UCSD-AML1 (cell line): ENCODE measurements around the gene MEF2C.
A peak's percentile ranks its signal among the peaks of the same experiment; 100 is the strongest.

ENCODE experiments used
- DNase-seq: peaks from one replicate; lab custom pipeline; 2025; ENCODE audit not compliant: unreplicated experiment; lab: John Stamatoyannopoulos, UW

MEF2C gene

DNA sequence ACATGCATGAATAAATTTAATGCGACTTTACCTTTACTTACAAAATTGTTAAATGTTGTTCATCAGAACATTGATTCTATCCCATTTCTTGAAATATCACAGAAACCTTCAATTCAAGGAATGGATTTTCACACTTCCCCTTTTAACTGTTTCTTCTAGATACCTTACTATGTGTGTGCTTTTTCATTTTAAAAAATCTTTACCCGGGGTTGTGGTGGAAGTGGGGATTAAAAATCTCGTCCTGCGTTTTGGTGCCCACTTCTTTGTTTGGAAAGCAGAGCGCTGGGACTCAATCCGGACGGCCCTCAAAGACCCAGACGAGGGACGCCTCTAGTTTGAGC is 5.8 kb upstream of the MEF2C start:
- DNase-seq = no peak

DNA sequence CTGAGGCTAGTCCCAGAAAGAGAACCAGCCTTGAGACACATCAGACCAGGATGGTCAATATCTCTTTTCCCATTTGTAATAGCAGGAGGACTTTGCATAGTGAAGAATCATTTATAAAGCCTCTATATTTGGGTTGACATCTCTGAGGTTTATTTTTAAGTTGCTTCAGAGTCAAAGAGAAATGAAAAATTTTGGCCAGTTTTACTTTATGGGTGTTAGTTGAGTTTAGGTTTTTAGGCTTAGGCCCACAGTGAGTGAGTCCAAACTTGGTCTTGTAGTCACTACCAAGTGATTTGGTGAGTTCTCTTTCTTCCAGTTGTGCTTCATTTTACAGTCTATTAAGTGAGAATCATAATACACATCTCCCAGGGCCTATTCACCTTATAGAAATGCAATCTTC is 5.3 kb upstream of the MEF2C start:
- DNase-seq = no peak

DNA sequence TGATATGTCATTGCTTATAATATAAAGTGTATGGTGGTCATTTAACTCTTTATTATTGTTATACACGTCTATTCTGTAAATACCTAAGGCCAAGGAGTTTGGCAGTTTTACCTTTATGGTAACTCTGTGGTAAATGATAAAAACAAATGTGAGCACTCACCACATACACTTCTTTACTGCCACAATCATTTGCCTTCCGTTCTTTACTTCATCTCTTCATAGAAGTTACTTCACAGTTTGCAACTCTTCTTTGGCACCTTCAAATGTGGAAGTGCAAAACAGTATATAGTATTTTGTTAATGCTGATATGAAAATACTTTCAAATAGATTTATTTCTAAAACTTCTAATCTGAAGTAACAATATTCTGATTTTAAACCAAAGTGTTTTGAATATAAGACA is 4.4 kb upstream of the MEF2C start:
- no peak for DNase-seq

DNA sequence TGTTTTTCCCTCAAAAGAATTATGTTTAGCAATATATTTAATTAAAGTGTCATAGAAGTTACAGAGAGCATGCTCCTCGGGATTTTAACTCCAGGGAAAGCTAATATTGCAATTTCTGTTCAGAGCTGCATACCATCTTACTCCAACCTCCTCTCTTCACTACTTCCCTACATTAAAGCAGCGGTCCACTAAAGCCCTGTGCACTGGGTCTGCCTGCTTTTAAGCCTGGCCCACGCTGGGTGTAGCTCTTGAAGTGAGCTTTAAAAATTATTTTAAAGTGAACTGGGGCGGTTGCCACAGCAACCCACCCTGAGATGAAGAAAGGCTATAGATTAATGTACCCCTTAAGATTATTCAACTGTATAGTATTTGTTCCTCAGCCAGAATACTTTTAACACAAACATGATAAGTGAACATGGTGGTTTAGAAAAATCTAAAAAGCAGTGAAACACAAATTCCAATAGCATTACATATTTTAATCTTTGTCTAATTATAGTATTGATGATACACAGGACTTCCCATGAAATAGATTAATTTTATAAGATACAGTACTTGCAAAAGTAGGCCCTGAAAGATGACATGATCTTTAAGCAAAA is 3.9 kb upstream of the MEF2C start:
- DNase-seq = peak; percentile 49

DNA sequence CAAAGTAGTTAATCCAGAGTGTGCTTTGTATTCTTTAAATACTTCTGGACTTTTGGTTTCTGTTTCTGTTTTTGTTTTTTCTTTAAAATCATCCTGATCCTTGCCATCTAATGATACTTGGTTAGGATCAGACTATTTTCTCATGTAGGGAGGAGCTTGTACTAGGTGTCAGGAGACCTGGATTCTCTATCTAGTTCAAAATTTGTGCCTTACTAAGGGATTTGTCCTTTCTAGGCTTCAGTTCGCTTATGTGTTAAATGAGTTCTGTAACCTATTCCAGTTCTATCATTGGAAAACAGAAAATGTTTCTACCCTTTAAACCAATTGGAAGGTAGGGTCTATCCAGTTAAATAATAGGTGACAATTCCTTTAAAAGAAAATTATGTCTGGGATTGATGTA is 3.3 kb upstream of the MEF2C start:
- DNase-seq = no peak

DNA sequence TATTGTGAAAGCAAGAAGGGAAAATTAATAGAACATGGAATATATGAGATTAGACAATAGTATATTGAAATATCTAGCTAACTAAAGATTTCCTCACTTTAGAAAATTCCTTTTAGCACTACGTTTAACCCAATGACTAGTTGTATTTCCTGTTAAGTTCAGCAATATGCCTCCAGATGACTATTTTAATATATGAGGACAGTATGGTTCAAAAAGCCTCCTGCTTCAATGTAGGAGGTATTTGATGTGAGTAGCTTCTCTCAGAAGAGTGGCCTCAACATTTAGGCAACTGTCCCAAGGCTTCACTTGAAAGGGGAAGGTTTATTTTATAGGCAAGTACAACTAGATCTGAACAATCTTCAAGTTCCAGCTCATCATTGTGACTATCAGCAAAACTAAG is 2.0 kb upstream of the MEF2C start:
- no peak for DNase-seq

DNA sequence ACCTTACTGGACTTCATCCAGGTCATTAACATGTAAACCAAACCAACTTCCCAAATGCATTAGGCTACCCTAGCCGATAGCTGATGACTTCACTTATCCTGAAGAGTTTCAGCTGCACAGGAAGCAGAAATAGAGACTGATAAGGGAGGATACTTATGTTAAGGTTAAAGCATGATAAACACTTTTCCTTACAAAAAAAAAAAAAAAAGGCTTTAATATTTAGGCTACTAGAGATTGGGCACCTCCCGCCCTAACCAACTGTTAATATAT is 1.6 kb upstream of the MEF2C start:
- DNase-seq = no peak

DNA sequence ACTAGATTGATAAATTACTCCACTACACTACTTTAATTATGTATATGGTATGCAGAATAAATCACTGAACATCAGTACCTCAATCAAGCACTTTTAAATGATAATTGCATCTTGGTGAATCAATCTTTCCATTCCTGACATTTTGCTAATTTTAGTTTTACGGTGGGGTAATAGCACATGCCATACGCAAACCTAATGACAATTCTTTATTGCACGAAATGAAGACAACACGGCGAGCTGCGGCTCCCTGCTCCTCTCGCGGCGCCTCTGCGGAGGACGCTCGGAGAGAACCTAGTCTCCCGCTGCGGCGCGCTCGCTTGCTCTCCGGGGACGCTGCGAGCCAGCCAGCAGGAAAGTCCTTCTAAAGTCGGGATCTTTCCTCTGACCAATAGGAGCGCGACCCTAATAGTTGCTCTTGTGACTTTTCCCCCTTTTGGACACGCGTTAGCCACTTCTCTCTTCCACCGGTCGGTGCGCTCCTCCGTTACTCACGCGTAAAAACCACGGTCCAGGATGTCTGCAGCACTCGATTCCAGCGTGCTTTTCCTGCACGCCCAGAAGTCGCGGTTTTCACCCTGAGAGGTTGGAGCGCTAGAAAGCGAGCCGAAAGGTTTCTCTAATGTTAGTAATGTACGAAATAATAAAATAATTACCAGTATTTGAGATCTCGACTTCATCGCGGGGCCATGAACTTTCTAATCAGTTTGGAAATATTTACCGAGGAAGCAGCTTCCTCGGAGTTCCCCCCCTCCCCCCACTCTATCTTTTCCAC is 1.0 kb upstream of the MEF2C start:
- DNase-seq = peak; percentile 83

DNA sequence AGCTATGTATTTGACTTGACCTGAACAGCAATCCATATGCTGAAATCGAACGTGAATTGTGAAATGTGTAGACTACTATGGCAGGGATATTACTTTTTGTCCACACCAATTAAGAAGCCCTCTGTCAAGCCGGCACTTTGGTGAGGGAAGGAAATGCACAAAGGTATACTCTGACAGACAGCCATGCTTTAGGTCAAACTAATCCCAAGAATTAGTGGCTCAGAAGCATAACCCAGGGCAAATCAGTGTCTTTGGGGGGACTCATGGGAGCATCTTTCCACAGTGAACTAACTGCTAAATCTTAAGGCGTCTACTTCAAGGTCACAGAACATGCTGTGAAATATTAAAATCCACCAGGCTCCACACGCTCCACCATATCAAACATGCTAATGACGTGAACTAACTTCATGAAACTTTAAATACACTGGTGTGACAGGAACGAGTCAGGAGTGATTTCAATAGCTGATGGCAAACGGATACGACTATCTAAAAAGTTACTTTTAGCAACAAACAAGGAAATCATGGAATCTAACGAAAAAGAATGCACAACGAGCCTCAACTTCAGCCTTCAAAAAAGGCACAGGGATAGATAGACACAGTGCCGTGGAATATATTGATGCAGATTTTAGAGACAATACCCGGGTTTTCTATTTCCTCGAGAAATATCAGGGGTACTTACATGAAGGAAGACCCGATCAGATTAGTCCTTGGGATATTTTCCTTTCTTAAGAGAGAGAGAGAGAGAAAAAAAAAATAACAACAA is 527 bp downstream of the MEF2C start:
- peak; percentile 7 for DNase-seq

DNA sequence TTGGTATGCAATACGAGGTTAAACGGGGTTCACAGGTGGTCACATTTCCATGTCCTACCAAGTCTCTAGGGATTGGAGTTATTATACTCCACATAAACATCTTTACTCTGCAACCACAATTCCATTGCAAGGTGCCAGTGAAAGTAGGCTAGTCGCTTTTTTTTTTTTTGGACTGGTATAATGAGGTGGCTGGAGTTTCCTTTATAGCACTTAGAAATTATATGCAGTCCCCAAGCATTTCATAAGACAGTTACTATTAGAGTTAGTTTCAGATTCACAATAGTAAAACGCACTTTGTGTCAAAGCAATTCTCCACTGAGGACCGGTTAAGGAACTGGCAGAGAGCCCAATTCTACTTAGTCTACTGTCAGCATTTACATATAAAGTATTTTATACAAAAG is 1.4 kb downstream of the MEF2C start:
- DNase-seq = no peak

DNA sequence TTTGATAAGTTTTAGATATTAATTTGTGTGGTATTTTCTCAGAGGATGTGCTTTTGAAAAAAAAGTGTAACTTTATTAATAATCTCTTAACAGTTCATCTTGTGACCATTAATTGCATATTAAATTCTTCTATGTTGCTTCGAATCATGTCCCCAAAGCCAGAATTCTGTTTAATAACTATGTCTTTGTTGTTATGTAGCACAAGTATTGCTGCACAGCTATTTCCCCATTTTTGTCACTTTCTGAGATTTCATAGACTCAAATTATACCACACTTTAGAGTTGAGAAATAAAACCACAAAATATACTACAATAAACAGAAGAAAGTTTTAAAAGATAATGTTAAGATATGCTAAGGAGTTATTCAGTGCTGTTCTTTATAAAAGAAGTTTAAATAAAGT is 2.8 kb downstream of the MEF2C start:
- no peak for DNase-seq

DNA sequence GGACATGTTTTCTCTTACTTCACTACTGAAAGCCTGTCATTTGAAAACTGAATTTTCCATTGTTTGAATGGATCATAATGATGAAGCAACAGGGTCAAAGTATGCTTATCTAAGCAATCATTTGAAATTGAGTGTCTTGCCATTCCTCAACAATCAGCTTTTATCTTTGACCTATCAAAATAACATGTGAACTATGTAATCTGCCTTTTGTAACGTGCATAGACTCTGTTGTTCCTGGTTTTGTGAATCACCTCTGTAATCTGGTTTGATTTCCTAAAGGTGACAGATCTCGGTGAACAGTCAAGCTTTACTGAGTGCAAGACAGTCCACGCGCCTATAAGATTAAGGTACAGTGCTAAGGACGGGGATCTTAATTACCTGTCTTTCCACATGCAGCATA is 3.3 kb downstream of the MEF2C start:
- DNase-seq = no peak

DNA sequence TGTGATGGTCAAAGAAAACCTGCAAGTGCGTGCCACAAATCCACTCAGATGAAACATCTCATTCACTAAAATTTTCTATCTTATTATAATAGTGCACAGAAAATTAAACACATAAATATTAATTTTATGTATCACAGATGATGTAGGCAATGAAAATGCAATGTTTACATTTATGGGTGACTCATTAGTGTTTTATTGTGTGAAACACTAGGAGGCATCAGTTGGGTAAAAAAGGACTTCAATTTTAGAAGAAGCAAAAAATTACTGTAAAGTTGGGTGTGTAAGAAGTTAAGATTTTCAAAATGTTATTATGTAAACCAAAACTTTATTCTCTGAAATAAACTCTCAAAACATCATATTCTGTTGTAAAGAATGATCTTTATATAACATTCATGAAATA is 4.0 kb downstream of the MEF2C start:
- DNase-seq = no peak

DNA sequence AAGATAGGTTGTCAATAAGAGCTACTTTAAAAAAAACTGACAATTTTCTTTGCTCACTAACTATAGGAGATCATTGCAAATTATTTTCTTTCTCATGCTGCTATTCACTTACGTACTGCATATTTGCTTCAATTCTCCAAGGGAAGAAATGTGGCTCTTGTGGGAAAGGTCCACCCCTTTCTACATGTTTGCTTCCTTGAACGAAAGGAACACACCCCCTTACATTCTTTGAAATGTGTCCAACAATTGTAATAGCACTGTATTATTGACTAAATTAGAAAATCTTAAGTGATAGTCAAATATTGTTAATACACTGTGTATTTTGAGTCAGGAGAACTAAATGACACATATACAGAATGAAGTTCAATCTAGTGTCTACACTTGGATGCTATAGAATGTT is 5.2 kb downstream of the MEF2C start:
- DNase-seq = no peak

DNA sequence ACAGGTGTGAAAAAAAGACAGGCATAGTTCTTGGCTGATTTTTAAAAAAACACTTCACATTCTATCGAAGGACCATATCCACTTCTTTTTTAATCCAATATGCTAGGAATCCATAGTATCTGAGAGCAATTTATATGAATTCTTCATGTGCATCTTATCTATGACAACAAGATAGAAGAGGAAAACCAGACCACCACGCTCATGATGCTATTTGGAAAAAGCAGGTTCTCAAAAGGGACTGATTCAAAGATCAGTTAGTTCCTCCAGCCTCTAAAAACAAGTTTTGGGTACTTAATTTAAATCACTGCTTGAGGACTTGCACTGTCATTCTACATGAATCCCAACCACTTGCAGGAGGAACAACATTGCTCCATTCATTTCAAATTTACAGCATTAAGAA is 6.3 kb downstream of the MEF2C start:
- no peak for DNase-seq

DNA sequence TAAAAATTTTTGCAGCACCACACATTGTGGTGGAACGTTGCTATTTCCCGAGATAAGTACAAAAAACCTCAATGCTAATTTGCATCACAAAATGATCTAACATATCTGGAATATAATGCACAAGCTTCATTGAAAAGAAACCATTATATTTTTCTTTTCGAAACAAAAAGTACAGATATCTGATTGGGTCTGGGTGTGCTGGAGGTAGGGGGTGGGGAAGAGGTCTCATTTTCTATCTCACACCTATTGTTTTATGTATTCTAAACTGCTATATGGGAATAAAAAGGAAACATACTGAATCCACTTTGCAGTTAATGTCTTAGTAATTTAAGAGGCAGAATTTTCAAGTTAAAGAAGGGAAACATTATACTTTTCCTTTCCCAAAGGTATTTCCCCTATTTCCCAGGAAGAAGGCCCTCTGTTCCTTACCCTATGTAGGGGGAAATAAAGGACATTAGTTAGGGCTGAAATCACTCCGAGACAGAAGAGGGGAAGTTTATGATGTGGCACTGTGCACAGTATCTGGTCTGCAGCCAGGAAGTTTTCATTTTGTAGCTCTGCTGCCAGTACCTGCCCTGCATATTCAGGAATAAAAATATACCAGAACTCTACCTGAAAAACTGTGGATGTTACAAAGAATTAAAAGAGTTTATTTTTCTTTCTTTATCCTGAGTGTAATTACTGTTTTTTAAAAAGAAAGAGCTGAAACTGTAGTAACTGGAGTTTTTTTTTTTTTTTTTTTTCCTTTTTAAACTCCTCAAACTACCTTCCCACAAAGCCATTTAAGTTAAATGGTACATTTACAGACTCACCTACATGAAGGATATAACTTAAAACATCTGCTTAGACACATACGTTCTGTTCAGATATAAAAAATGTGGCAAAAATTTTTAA is 7.4 kb downstream of the MEF2C start:
- peak; percentile 4 for DNase-seq

DNA sequence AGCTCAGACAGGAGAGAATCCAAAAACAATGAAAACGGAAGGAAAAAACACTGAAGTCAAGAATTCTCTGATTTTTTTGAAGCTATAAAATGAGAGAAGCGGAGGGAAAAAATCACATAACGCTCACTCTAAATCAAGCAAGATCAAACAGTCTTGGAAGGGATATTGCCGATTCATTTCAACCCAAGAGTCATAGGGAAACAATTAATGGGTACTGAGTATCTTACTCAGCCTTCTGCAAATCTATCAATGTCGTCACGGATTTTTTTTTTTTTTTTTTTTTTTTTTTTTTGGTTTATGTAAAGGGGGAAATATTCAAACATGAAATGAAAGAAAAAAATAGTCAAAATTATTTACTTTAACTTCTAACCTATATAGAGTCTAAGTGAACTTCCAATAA is 9.5 kb downstream of the MEF2C start:
- no peak for DNase-seq

DNA sequence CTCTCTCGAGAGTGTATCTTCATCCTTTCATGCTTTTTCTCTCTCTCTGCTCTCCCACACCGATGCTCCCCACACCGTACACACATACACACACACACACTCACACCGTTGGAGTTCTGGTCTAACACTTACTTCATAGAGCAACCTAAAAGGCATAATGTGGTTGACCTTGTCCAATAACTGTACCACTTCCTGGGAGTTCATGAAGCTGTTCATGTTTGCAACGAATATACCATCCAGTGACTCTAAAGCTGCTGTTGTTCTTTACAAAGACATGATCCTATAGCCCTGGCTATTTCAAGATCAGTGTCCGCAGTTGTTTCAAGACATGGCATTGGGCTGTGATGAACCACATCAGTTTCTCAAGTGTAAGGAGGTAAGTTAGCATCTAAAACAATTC is 10.0 kb downstream of the MEF2C start:
- no peak for DNase-seq

DNA sequence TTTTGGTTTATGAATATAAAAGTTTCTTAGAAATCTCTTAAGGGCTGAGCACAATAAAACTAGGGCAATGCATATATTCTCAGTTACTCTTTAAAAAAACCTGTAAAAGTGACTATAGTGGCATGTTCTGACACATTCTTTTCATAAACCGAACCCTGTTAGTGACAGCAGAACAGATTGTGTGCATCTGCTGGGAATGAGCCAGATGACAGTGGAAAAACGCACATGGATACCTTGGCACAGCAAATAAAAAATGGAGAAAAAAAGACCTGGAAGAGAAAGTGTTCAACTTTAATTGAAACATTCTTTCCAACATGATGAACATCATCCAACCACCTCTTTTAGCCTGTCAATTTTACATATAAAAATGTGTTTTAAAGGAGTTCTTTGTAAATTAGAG is 12.7 kb downstream of the MEF2C start:
- no peak for DNase-seq

DNA sequence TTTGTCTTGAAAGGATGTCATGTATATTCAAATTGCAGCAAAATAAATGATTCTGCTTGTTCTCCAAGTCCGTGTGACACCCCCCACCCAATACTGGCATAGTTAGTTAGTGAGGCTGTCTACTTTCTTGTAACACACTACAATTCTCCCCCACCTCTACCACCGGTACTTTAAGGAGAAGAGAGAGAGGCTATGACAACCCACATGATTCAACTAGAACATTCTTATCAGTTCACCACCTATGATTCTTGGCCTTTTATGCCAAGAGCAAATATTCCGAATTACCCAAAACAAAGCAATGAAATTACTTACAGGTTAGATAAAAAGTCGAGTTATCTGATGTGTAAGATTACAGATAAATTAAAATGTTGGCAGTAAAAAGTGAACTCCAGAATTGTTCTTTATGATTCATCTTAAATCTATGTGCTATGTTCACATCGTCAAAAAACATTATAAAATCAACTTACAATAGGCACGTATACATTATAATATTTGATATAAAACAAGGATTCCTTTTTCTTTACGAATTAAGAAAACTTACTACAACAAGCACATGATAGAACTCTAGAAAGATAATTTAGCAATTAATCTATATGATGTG is 14.4 kb downstream of the MEF2C start:
- DNase-seq = no peak

DNA sequence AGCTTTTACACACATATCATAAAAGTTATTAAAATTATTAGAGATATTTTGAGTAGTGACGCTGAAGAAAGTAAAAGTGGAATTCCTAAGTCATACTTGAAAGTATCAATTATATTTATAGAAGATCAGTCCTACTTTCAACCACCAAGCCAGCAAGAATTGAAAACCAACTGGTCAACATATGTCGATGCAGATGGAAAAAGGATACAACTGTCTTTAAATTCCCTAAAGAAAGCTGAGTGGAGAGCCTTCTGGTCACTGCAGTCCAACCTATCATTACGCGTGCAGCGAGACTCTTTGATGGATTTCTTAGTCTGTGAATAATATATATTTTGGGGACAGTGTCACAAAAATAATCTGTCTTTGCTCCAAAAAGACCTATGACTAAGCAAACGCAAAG is 15.3 kb downstream of the MEF2C start:
- DNase-seq = no peak
